ENCODE data around the gene CCDC74A.

GRCh38 chr2:131572175-131572574 lies 44.5 kb downstream of the CCDC74A start:
- TF ChIP-seq CTCF (conservative IDR thresholded peaks at IDR 0.05) (no peak), EZH2 (IDR thresholded peaks at IDR 0.05; ENCODE audit: low read depth) (no peak)
